ENCODE data around the gene ZBTB25. TPM values are rescaled to one million over a fixed set of nuclear protein-coding genes. Genes with fewer than 3 reads are reported as not detected.

Gene ZBTB25, protein sequence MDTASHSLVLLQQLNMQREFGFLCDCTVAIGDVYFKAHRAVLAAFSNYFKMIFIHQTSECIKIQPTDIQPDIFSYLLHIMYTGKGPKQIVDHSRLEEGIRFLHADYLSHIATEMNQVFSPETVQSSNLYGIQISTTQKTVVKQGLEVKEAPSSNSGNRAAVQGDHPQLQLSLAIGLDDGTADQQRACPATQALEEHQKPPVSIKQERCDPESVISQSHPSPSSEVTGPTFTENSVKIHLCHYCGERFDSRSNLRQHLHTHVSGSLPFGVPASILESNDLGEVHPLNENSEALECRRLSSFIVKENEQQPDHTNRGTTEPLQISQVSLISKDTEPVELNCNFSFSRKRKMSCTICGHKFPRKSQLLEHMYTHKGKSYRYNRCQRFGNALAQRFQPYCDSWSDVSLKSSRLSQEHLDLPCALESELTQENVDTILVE
- 3.6 to 7.2 TPM (median 6.5 TPM) in 5 replicates for total RNA-seq (2022; extraction: Qiagen RNA extraction; ENCODE audit: low read depth)

DNA sequence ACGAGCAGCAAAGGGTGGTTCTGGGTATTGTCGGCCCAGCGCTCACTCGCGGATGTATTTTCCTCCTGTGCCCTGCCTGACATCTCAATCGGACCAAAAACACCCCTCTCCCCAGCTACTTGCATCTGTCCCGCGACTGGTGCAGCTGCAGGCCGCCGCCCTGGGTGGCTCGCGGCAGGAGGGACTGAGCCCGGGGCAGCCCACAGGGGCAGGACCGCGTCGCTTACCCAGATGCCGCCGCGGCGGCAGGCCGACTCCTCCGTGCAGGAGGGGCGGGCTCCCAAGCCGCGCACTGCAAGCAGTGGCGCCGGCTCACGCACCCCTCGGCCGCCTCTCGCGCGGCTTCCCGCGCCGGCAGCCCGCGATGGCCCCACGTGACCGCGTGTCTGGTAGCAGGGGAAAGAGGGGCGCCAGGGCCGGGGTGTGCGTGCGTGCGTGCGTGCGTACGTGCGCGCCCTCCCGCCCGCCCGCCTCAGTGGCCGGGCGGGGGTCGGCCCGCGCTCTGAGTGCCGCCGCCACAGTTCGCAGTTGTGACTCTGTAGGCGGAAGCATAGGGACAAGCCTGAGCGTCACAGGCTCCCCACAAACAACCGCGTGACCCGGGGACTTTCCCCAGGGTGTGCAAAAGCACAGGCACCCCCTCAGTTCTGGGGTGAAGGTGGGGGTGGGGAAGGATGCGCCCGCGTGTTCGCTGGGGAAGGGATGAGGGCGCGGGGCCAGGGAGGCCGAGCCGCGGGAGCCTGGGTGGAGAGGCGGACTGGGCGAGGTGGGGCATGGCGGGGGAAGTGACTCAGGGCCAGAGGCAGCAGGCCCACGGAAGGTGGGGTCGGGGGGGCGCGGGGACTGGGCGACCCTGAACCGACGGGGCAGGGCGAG, at the start of gene ZBTB25:
Gene ZBTB25 (minus strand): TSS at position 405 of the 876 bp plus-strand sequence. CDS start 13,305 bp downstream, outside the sequence.

DNA sequence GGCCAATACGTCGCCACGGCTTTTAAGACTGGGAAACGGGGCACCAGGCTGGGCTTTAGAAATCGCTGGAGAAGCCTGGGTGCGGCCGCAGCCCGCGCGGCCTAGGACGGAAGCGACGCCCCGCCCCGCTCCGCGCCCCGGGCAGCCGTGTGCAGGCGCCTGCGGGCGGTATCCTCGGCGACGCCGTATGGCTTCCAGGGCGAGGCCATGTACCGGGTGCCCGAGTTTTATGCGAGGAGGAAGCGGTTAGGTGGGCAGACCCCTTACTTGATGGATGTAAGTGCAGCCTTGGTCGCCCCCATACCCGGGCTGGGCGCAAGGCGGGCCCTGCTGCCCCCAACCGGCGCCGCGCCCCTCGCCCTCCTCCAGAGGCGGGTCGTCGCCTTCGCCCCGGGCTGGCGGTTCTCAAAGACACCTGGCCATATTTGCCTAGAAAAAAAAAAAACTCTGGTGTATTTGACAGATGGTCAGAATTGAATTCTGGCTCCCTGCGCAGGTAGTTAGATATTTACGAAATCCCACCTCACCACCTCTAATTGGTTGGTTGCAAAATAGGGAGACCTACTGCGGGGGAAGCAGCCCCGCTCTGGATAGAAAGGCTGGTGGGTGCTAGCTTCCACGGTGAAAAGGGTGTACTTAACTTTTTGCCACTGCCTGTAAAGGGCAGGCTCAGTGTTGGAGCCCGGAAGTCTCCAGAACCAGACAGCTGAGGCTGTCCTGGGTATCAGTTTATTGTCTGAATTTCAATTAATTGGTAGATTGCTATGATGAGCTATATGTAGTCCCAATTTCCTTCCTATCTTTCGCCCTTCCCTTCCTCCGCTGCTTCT, 46.4 kb upstream of the ZBTB25 start, which contains the start of gene PPP1R36:
Gene PPP1R36 (plus strand): TSS at position 171 of the 830 bp plus-strand sequence. CDS start 37 bp downstream, at position 208.

DNA sequence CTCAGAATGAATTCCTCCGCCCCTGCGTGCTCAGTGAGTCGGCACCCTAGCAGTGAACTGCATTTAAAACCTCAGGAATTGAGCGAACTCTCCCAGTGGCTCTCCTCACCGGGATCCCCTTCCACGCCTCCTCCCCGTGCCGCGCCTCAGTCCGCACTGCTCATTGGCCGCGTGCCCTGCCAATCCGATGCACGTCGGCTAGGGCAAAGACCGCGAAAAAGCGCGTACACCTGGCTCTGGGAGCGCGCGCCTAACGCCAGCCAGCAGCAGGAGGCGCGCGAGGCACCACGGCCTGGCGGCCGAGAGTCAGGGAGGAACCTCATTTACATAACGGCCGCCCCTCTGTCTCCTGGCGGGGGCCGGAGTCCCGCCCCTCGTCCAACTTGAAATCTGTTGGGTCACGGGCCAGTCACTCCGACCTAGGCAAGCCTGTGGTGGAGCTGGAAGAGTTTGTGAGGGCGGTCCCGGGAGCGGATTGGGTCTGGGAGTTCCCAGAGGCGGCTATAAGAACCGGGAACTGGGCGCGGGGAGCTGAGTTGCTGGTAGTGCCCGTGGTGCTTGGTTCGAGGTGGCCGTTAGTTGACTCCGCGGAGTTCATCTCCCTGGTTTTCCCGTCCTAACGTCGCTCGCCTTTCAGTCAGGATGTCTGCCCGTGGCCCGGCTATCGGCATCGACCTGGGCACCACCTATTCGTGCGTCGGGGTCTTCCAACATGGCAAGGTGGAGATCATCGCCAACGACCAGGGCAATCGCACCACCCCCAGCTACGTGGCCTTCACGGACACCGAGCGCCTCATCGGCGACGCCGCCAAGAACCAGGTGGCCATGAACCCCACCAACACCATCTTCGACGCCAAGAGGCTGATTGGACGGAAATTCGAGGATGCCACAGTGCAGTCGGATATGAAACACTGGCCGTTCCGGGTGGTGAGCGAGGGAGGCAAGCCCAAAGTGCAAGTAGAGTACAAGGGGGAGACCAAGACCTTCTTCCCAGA, 36.9 kb upstream of the ZBTB25 start, which contains the start of gene HSPA2:
Gene HSPA2 (plus strand): TSS at position 534 of the 995 bp plus-strand sequence. CDS start 109 bp downstream, at position 643.

DNA sequence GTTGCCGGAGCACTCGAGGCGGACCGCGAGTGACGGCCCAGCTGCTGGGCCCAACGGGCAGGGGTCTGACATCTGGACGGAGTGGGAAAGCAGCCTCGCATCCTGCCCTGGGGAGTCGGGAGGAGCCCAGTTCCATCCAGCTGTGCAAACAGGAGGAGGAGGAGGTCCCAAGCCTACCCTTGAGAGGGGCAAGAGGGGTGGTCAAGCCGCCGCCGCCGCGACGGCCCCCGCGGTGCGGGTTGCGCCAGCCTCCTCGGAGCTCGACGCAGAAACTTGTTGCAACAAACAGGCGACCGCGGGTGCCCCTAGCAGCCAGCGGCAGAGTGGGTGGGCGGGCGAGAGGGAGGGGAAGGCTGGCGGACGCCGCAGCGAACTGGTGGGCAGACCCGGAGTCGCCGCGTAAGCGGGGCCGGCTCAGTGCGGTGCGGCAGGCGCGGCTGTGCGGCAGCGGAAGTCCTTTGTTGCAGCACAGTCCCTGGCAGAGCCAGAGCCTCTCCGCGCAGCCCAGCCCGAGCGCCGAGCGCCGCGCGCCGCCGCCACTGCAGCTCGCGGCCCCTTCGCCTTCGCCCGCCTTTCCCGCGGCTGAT, 765 bp upstream of the ZBTB25 start, which contains the start of gene ZBTB1:
Gene ZBTB1 (plus strand): TSS at position 461 of the 587 bp plus-strand sequence. CDS start 16,735 bp downstream, outside the sequence.

DNA sequence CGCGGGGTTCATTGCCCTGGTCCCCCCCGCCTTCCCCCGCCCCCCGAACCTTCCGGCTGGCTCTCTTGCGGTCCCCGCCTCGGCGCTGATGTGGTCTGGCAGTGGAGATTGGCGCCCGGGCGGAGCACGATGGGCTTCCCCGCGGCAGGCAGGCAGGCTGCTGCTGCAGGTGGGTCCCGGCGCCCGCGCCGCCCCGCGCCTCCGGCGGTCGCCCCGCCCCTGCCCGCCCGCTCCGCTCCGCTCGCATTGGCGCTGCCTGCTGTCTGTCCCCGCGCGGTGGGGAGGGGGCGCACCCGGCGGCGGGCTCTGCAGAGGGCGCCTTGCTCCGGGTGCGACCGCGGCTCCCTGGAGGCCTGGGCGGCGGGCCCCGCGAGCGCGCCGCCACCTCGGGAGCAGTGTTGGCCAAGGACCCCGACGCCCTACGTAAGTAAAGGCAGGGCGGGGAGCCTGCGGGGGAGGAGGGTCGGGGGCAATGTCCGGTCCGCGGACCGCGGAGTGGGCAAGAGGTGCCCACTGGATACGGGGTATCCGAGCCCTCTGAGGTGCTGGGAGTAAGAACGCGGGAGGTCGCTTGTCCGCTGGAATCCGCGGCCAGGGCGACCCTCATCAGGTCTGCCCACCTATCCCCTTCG, 38.3 kb downstream of the ZBTB25 start, which contains the start of gene AKAP5:
Gene AKAP5 (plus strand): TSS at position 309 of the 632 bp plus-strand sequence. CDS start 2,896 bp downstream, outside the sequence.

Other genes starting within 250 kb of the ZBTB25 start
- gene ESR2, start 209.5 kb downstream of the ZBTB25 start, total RNA-seq (2022; extraction: Qiagen RNA extraction; ENCODE audit: low read depth) = 0.04 to 0.07 TPM (median 0.05 TPM) in 3 of 5 replicates, not detected in the others
- 114 to 133 TPM (median 122 TPM) in 5 replicates for gene MTHFD1, start 115.5 kb downstream of the ZBTB25 start, total RNA-seq (2022; extraction: Qiagen RNA extraction; ENCODE audit: low read depth)
- 0.42 to 0.52 TPM (median 0.45 TPM) in 5 replicates for gene AKAP5, start 38.3 kb downstream of the ZBTB25 start, total RNA-seq (2022; extraction: Qiagen RNA extraction; ENCODE audit: low read depth)
- 22.6 to 27.3 TPM (median 26.0 TPM) in 5 replicates for gene ZBTB1, start 932 bp upstream of the ZBTB25 start, total RNA-seq (2022; extraction: Qiagen RNA extraction; ENCODE audit: low read depth)
- gene HSPA2, start 36.9 kb upstream of the ZBTB25 start, total RNA-seq (2022; extraction: Qiagen RNA extraction; ENCODE audit: low read depth) = 37.8 to 53.8 TPM (median 41.6 TPM) in 5 replicates
- 0.21 to 0.57 TPM (median 0.38 TPM) in 5 replicates for gene PPP1R36, start 46.1 kb upstream of the ZBTB25 start, total RNA-seq (2022; extraction: Qiagen RNA extraction; ENCODE audit: low read depth)
- 32.1 to 54.8 TPM (median 51.5 TPM) in 5 replicates for gene PLEKHG3, start 200.6 kb upstream of the ZBTB25 start, total RNA-seq (2022; extraction: Qiagen RNA extraction; ENCODE audit: low read depth)

All from A549 treated with DMSO at 1 μM for 4 hours (cell line).